ENCODE data around the gene BACH2. TPM values are rescaled to one million over a fixed set of nuclear protein-coding genes. Genes with fewer than 3 reads are reported as not detected.

Gene BACH2
- total RNA-seq, 1 experiment from 2014 or later: 3.3 TPM

GRCh38 chr6:89993411-89993810, 303.2 kb downstream of the BACH2 start:
- H3K36me3 ChIP-seq (ENCODE audit: control insufficient read depth in 1 of 2, insufficient read depth in 2 of 2, low read length in 2 of 2): no peaks in the 10 kb centered on the region
- H3K27ac ChIP-seq (ENCODE audit: low read depth, low read length): no peak overlapping the region
- POLR2A ChIA-PET: no interaction called here
- H3K9me2 ChIP-seq (ENCODE audit: insufficient read depth): no peaks in the 10 kb centered on the region
- no peak overlapping the region for H3K4me2 ChIP-seq (ENCODE audit: low read length)
- H3K79me2 ChIP-seq (ENCODE audit: insufficient read depth, low read length): no peaks in the 10 kb centered on the region
- TF ChIP-seq EZH2phosphoT487 (IDR thresholded peaks at IDR 0.05; ENCODE audit: borderline replicate concordance): no peak
- TF ChIP-seq ZNF274 (IDR thresholded peaks at IDR 0.05; ENCODE audit: low read depth, low read length): no peak
- TF ChIP-seq JUND (IDR thresholded peaks at IDR 0.05): no peak
- TF ChIP-seq FOSL1 (IDR thresholded peaks at IDR 0.05; ENCODE audit: low read depth): no peak
- TF ChIP-seq MAX (IDR thresholded peaks at IDR 0.05): no peak
- no peak for TF ChIP-seq REST (IDR thresholded peaks at IDR 0.05; ENCODE audit: low read depth)
- no peak for TF ChIP-seq CBX3 (IDR thresholded peaks at IDR 0.05; ENCODE audit: low read depth)
- TF ChIP-seq EZH2 (IDR thresholded peaks at IDR 0.05): no peak
- TF ChIP-seq SP1 (IDR thresholded peaks at IDR 0.05; ENCODE audit: low read depth): no peak
- TF ChIP-seq ELF1 (IDR thresholded peaks at IDR 0.05; ENCODE audit: borderline replicate concordance, low read depth): no peak
- TF ChIP-seq POLR2A (IDR thresholded peaks at IDR 0.05; ENCODE audit: borderline replicate concordance, extremely low read depth, insufficient read depth, insufficient read length): no peak
- TF ChIP-seq EGR1 (IDR thresholded peaks at IDR 0.05; ENCODE audit: low read depth): no peak
- TF ChIP-seq ZFX (IDR thresholded peaks at IDR 0.05): no peak
- TF ChIP-seq SRF (IDR thresholded peaks at IDR 0.05; ENCODE audit: low read depth): no peak
- TF ChIP-seq YY1 (IDR thresholded peaks at IDR 0.05; ENCODE audit: extremely low read depth, insufficient replicate concordance, low read depth, low read length): no peak
- TF ChIP-seq SIN3A (IDR thresholded peaks at IDR 0.05; ENCODE audit: low read depth): no peak
- no peak for TF ChIP-seq CTCF (IDR thresholded peaks at IDR 0.05 in 2 of 3, conservative IDR thresholded peaks at IDR 0.05 in 1 of 3; ENCODE audit: borderline replicate concordance in 1 of 3, insufficient read depth in 1 of 3, low read depth in 2 of 3, low read length in 2 of 3)
- TF ChIP-seq POLR2AphosphoS5 (IDR thresholded peaks at IDR 0.05; ENCODE audit: low read depth, low read length): no peak
- no peak for TF ChIP-seq TCF7L2 (IDR thresholded peaks at IDR 0.05; ENCODE audit: borderline replicate concordance, extremely low read depth, insufficient read depth, insufficient read length)
- TF ChIP-seq ZBTB33 (IDR thresholded peaks at IDR 0.05; ENCODE audit: extremely low read depth, insufficient replicate concordance, low read length): no peak
- ATAC-seq (no peak), DNase-seq (ENCODE audit: low read depth, low spot score) (no peak)
- H4K20me1 ChIP-seq (ENCODE audit: insufficient read depth): no peaks in the 10 kb centered on the region
- H3K4me1 ChIP-seq (ENCODE audit: control insufficient read depth in 1 of 2, insufficient read depth in 2 of 2, low read length in 2 of 2): no peaks in the 10 kb centered on the region
- no peak overlapping the region for H3K9ac ChIP-seq (ENCODE audit: low read length)
- no peaks in the 10 kb centered on the region for H3K27me3 ChIP-seq (ENCODE audit: insufficient read depth, low read length)
- no TSS peak for BruUV-seq (replicated peaks)
- RAD21 ChIA-PET (ENCODE audit: low non-redundant PET in 1 of 2, low total read pairs in 2 of 2, uncharacterized antibody in 2 of 2, unreplicated experiment in 2 of 2): no interaction called here
- H2AFZ ChIP-seq (ENCODE audit: low read depth, low read length, poor library complexity, severe bottlenecking): no peak overlapping the region
- no peak overlapping the region for H3K4me3 ChIP-seq (replicated peaks in 1 of 2; ENCODE audit: low read depth in 1 of 2, low read length in 2 of 2)
- H3K9me3 ChIP-seq (ENCODE audit: control insufficient read depth in 1 of 2, insufficient read depth in 1 of 2, low read depth in 1 of 2, low read length in 2 of 2): no peaks in the 10 kb centered on the region
- CTCF ChIA-PET: no interaction called here
- intact Hi-C loops (cut with micrococcal nuclease): no loop called here

All from HCT116 (cell line).